ENCODE results near the gene SIPA1L2. TPM values are rescaled to one million over a fixed set of nuclear protein-coding genes. Genes with fewer than 3 reads are reported as not detected.

SIPA1L2 gene
- total RNA-seq, 1 experiment from 2014 or later: 12.5 TPM

DNA sequence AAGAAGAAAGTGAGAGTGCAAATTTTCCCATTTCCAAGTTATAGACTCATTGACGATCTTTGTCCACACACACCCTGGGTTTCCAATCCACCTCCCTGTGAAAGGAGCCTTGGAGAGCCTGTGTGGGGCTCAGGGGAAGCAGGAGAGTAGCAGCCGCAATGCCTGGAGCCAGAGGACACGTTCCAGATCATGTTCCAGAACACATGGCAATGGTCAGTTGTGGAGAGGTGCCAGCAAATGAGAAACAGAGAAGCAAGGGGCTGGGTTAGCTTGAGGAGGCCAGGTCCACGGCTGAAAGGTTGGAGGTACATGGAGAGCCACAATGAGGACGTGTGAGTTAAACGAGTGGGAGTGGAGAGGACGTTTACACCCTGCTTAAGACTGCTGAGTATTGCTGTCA lies 33.0 kb upstream of the SIPA1L2 start (continued):
- TF ChIP-seq YY1 (IDR thresholded peaks at IDR 0.05; ENCODE audit: extremely low read depth, insufficient replicate concordance, low read depth, low read length) (no peak), FOSL1 (IDR thresholded peaks at IDR 0.05; ENCODE audit: low read depth) (no peak), EGR1 (IDR thresholded peaks at IDR 0.05; ENCODE audit: low read depth) (no peak), RAD21 (IDR thresholded peaks at IDR 0.05; ENCODE audit: low read depth) (no peak)

DNA sequence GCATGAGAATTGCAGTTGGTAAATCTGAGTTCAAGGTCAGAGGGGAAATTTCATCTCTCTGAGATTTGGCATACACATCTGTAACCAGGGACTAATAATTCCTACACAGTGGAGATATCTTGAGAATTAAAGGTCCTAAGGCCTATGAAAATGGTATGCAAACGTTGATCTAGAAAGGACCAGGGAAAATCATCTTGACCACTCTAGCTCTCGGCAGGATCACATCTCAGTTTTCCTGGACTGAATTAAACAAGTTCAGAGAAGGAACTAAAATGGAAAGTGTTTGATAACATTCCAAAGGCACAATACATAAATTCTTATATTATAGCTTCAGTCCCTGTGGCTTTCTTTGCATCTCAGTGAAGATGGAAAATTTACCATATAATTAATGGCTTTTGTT lies 28.5 kb upstream of the SIPA1L2 start:
- Histone ChIP-seq H3K36me3 (ENCODE audit: control insufficient read depth in 1 of 2, insufficient read depth in 2 of 2, low read length in 2 of 2) (no peaks in the 10 kb centered on the region), H3K4me2 (ENCODE audit: low read length) (no peak overlapping the region), H3K27me3 (ENCODE audit: insufficient read depth, low read length) (no peaks in the 10 kb centered on the region), H3K4me1 (ENCODE audit: control insufficient read depth in 1 of 2, insufficient read depth in 2 of 2, low read length in 2 of 2) (no peaks in the 10 kb centered on the region), H3K4me3 (replicated peaks in 1 of 2; ENCODE audit: low read depth in 1 of 2, low read length in 2 of 2) (no peak overlapping the region), H3K27ac (ENCODE audit: low read depth, low read length) (no peak overlapping the region), H3K9me3 (ENCODE audit: control insufficient read depth in 1 of 2, insufficient read depth in 1 of 2, low read depth in 1 of 2, low read length in 2 of 2) (no peaks in the 10 kb centered on the region), H2AFZ (ENCODE audit: low read depth, low read length, poor library complexity, severe bottlenecking) (no peak overlapping the region), H3K79me2 (ENCODE audit: insufficient read depth, low read length) (no peaks in the 10 kb centered on the region), H3K9me2 (ENCODE audit: insufficient read depth) (no peaks in the 10 kb centered on the region), H4K20me1 (ENCODE audit: insufficient read depth) (no peaks in the 10 kb centered on the region), H3K9ac (ENCODE audit: low read length) (no peak overlapping the region)
- no peak for TF ChIP-seq EZH2phosphoT487 (IDR thresholded peaks at IDR 0.05; ENCODE audit: borderline replicate concordance)
- TF ChIP-seq EZH2 (IDR thresholded peaks at IDR 0.05): no peak
- no peak for TF ChIP-seq ZFX (IDR thresholded peaks at IDR 0.05)
- TF ChIP-seq POLR2AphosphoS5 (IDR thresholded peaks at IDR 0.05; ENCODE audit: low read depth, low read length): no peak
- no peak for TF ChIP-seq ELF1 (IDR thresholded peaks at IDR 0.05; ENCODE audit: borderline replicate concordance, low read depth)
- no peak for TF ChIP-seq RAD21 (IDR thresholded peaks at IDR 0.05; ENCODE audit: low read depth)
- TF ChIP-seq, protein P1, sequence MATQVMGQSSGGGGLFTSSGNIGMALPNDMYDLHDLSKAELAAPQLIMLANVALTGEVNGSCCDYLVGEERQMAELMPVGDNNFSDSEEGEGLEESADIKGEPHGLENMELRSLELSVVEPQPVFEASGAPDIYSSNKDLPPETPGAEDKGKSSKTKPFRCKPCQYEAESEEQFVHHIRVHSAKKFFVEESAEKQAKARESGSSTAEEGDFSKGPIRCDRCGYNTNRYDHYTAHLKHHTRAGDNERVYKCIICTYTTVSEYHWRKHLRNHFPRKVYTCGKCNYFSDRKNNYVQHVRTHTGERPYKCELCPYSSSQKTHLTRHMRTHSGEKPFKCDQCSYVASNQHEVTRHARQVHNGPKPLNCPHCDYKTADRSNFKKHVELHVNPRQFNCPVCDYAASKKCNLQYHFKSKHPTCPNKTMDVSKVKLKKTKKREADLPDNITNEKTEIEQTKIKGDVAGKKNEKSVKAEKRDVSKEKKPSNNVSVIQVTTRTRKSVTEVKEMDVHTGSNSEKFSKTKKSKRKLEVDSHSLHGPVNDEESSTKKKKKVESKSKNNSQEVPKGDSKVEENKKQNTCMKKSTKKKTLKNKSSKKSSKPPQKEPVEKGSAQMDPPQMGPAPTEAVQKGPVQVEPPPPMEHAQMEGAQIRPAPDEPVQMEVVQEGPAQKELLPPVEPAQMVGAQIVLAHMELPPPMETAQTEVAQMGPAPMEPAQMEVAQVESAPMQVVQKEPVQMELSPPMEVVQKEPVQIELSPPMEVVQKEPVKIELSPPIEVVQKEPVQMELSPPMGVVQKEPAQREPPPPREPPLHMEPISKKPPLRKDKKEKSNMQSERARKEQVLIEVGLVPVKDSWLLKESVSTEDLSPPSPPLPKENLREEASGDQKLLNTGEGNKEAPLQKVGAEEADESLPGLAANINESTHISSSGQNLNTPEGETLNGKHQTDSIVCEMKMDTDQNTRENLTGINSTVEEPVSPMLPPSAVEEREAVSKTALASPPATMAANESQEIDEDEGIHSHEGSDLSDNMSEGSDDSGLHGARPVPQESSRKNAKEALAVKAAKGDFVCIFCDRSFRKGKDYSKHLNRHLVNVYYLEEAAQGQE (IDR thresholded peaks at IDR 0.05; ENCODE audit: low read depth): no peak
- TF ChIP-seq YY1 (IDR thresholded peaks at IDR 0.05; ENCODE audit: extremely low read depth, insufficient replicate concordance, low read depth, low read length): no peak
- no peak for TF ChIP-seq CBX3 (IDR thresholded peaks at IDR 0.05; ENCODE audit: low read depth)
- BruUV-seq (replicated peaks): no TSS peak
- intact Hi-C loops (cut with micrococcal nuclease): no loop called here
- POLR2A ChIA-PET: no interaction called here
- CTCF ChIA-PET: no interaction called here
- DNase-seq (ENCODE audit: low read depth, low spot score) (no peak), ATAC-seq (no peak)
- RAD21 ChIA-PET (ENCODE audit: low non-redundant PET in 1 of 2, low total read pairs in 2 of 2, uncharacterized antibody in 2 of 2, unreplicated experiment in 2 of 2): no interaction called here

Measured in HCT116 (cell line).